ENCODE measurements around the gene GNPDA2. TPM values are rescaled to one million over a fixed set of nuclear protein-coding genes. Genes with fewer than 3 reads are reported as not detected.
A peak's percentile ranks its signal among the peaks of the same experiment; 100 is the strongest.

Gene GNPDA2
- total RNA-seq, 2 experiments from 2014 or later: 9.9 to 11.4 TPM

DNA sequence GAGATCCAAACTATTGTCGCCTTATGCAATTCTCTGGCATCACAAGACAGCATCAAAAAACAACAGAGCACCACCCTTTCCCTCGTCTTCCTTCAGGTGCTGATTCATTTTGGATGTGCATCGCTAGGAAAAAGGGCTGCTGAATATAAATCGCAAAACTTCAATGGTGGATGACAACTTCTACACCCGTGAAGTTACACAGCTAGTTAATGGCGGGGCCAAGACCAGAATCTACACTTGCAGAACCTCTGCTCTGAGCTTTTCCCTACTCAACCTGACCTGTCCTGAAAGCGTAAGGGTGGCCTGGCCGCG lies 674 bp downstream of the GNPDA2 start:
- peaks cover 3% of the 10 kb centered on the region for H3K27me3 Mint-ChIP-seq
- no peak for DNase-seq
- peak overlapping the region; percentile 92 for H3K4me3 Mint-ChIP-seq
- H3K36me3 Mint-ChIP-seq (ENCODE audit: low read depth): no peaks in the 10 kb centered on the region
- POLR2A ChIA-PET: no interaction called here
- CTCF ChIA-PET: interaction anchor here (0.9 kb wide), 1 partner anchor 8 kb away, joined by 3 read pairs; no protein-coding TSS in a partner anchor
- H3K4me1 Mint-ChIP-seq: peaks cover 20% of the 10 kb centered on the region
- peak overlapping the region; percentile 94 for H3K27ac Mint-ChIP-seq
- H3K9me3 Mint-ChIP-seq: no peaks in the 10 kb centered on the region

DNA sequence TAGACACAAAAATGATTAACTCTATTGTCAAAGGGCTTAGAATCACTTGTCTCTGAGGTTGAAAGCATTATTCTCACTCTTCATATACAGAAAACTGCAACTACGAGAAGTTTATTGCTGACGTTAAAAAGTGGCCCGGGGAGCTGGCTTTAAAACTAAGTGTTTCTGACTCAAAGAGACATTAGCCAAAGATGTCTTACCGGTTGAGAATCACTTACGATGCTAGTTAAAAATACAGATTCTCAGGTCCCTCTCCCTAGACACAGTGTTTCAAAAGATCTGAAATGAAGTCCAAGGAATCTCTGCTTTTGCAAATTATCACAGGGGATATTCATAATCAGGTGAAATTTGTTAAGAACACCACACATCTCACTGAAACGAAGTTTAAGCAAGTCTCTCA lies 1.2 kb downstream of the GNPDA2 start:
- CTCF ChIA-PET: interaction anchor here (0.9 kb wide), 1 partner anchor 8 kb away, joined by 3 read pairs; no protein-coding TSS in a partner anchor
- Mint-ChIP-seq H3K4me1 (peaks cover 20% of the 10 kb centered on the region), H3K27ac (peak overlapping the region; percentile 71)

DNA sequence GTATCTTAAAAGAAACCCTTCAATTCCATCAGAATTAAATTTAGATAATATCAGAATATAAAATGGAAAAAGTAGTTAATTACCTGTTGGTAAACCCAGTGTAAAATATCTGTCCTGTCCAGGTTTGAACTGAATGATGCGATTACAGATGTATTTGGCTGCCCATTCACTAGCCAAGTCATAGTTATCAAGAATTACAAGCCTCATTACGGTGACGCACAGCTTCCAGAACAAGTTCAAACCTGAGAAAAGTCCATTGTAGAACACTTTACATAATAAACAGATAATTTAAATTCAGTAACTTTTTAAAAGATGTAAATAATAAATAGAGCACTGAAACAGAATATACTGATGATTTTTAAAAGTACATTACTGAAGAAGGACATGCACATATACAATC lies 4.4 kb downstream of the GNPDA2 start:
- Mint-ChIP-seq H3K4me3 (no peak overlapping the region), H3K9me3 (no peaks in the 10 kb centered on the region), H3K27ac (no peak overlapping the region), H3K36me3 (ENCODE audit: low read depth) (no peaks in the 10 kb centered on the region), H3K4me1 (peaks cover 20% of the 10 kb centered on the region), H3K27me3 (no peaks in the 10 kb centered on the region)
- ChIA-PET CTCF (no interaction called here), POLR2A (no interaction called here)
- DNase-seq: no peak

More for the DNA sequence above, 1.2 kb downstream of the GNPDA2 start:
- Mint-ChIP-seq H3K36me3 (ENCODE audit: low read depth) (no peaks in the 10 kb centered on the region), H3K27me3 (no peaks in the 10 kb centered on the region), H3K4me3 (peak overlapping the region; percentile 92), H3K9me3 (no peaks in the 10 kb centered on the region)
- POLR2A ChIA-PET: no interaction called here
- DNase-seq: no peak

DNA sequence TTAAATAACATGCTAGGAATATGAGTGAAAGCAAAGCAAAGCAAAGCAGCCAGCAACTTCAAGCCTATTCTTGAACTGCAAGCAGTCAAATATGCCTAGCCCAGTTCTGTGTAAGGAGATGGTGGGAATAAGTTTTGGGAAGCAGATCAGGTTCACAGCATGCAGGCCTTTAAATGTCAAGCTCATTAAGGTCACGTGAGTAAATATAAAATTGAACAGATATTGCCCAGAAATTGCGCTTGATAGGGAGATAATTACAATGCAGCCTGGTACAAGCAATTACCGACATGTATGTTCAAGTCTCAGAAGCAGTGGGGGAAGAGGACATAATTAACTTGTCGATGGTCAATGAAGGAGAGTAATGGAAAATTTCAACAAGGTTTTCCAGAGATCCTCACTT lies 6.0 kb downstream of the GNPDA2 start:
- Mint-ChIP-seq H3K4me3 (no peak overlapping the region), H3K4me1 (peaks cover 11% of the 10 kb centered on the region), H3K27ac (no peak overlapping the region), H3K9me3 (no peaks in the 10 kb centered on the region), H3K36me3 (ENCODE audit: low read depth) (peaks cover 2% of the 10 kb centered on the region), H3K27me3 (no peaks in the 10 kb centered on the region)
- CTCF ChIA-PET: no interaction called here
- DNase-seq: no peak
- POLR2A ChIA-PET: no interaction called here

DNA sequence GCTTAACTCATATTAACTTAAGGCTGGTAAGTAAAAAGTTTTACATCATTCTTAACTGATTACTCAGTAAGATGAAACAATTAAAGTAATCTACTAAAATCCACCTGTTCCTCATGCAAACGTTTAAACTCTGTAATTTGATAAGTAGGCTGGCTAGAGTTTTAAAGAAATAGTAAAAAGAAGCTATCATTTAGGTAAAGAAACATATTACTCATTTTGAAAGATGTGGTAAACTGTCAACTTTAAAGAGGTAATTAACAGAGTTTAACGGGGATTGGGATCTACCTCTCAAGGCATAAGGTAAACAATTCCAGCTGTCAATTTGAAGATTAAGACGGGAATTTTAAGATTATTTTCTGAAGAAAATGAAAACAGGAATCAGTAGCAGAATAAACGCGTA lies 9.8 kb downstream of the GNPDA2 start:
- no peak overlapping the region for H3K27ac Mint-ChIP-seq
- H3K36me3 Mint-ChIP-seq (ENCODE audit: low read depth): peaks cover 9% of the 10 kb centered on the region
- H3K4me3 Mint-ChIP-seq: no peak overlapping the region
- no peaks in the 10 kb centered on the region for H3K9me3 Mint-ChIP-seq
- no peaks in the 10 kb centered on the region for H3K27me3 Mint-ChIP-seq
- H3K4me1 Mint-ChIP-seq: no peaks in the 10 kb centered on the region
- no peak for DNase-seq
- POLR2A ChIA-PET: no interaction called here
- CTCF ChIA-PET: interaction anchor here (1.3 kb wide), 3 partner anchors 9 to 15 kb away, joined by 3 read pairs; partner anchors contain the start of gene GNPDA2

DNA sequence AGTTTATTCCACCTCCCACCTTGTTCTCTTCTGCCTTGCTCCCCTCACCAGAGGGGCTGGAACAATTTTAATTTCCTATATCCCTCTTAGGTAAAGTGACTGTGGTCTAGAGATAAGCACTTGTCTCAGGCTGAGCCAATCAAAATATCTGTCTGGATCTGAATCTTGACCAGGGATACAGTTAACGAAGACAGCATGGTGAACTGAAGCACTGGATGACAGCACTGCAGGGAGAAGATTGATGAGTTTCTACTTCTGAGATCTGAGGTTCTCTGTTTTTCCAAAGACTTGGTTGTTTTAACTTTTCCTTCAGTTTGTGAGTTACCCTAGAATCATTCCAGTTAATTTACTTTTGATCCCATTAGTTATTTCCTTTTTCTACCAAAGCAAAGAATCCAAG lies 13.2 kb downstream of the GNPDA2 start:
- Mint-ChIP-seq H3K27ac (no peak overlapping the region), H3K4me1 (no peaks in the 10 kb centered on the region), H3K27me3 (no peaks in the 10 kb centered on the region), H3K9me3 (no peaks in the 10 kb centered on the region), H3K4me3 (no peak overlapping the region), H3K36me3 (ENCODE audit: low read depth) (peaks cover 9% of the 10 kb centered on the region)
- ChIA-PET POLR2A (no interaction called here), CTCF (no interaction called here)
- no peak for DNase-seq

DNA sequence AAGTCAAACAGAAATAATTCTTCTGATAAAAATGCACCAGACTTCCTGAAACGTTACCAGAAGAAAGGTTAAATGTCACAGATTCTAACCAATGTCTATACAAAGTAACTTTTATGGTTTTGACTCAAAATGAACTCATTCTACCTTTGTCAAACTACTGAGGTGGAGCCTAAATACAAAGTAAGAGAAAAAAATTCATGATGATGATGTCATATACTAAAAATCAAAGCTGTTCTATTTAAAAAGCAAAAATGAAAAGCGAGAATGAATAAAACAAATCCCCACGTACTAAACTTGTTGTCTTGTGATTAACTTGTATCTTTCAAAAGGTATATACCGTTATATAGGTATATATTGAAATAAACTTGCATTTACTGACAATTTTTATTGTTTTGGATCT lies 21.7 kb downstream of the GNPDA2 start:
- DNase-seq: no peak
- no peaks in the 10 kb centered on the region for H3K4me1 Mint-ChIP-seq
- H3K27ac Mint-ChIP-seq: no peak overlapping the region
- H3K9me3 Mint-ChIP-seq: no peaks in the 10 kb centered on the region
- ChIA-PET POLR2A (no interaction called here), CTCF (no interaction called here)
- H3K36me3 Mint-ChIP-seq (ENCODE audit: low read depth): peaks cover 26% of the 10 kb centered on the region
- H3K27me3 Mint-ChIP-seq: no peaks in the 10 kb centered on the region
- H3K4me3 Mint-ChIP-seq: no peak overlapping the region

DNA sequence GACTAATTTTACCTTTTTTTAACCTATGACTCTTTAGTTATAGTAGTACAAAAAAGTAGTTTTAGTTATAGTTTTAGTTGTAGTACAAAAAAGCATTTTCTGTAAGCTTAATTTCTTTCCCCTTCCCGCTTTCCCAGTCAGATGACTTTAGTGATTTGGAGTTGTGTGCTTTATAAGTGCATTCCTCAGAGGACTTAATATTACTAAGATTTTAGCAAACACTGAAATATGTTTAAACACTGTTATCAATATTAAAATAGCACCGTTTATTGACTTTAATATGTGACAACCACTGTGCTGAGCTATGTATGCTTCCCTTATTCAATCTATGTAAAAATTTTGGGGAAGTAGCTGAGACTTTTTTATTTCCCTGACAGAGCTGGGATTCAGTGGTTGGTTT lies 25.3 kb downstream of the GNPDA2 start:
- Mint-ChIP-seq H3K27me3 (no peaks in the 10 kb centered on the region), H3K4me3 (no peak overlapping the region), H3K27ac (no peak overlapping the region), H3K4me1 (peaks cover 5% of the 10 kb centered on the region), H3K36me3 (ENCODE audit: low read depth) (peaks cover 47% of the 10 kb centered on the region), H3K9me3 (no peaks in the 10 kb centered on the region)
- POLR2A ChIA-PET: no interaction called here
- CTCF ChIA-PET: interaction anchor here (0.8 kb wide), 1 partner anchor 16 kb away, joined by 3 read pairs; no protein-coding TSS in a partner anchor
- DNase-seq: no peak

DNA sequence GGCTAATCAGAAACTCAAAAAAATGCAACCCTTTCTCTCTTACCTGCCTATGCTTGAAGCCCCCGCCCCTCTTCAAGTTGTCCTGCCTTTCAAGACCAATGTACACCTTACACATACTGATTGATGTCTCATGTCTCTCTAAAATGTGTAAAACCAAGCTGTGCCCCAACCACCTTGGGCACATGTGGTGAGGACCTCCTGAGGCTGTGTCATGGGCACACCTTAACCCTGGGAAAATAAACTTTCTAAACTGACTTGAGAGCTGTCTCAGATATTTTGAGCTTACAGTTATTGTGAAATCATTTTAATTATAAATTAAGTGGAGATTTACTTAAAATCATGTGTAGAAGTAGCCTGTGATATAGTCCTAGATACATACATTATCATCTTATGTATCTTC lies 25.9 kb downstream of the GNPDA2 start:
- H3K4me3 Mint-ChIP-seq: no peak overlapping the region
- H3K27me3 Mint-ChIP-seq: no peaks in the 10 kb centered on the region
- H3K9me3 Mint-ChIP-seq: no peaks in the 10 kb centered on the region
- H3K27ac Mint-ChIP-seq: no peak overlapping the region
- H3K4me1 Mint-ChIP-seq: peaks cover 8% of the 10 kb centered on the region
- CTCF ChIA-PET: no interaction called here
- H3K36me3 Mint-ChIP-seq (ENCODE audit: low read depth): peaks cover 51% of the 10 kb centered on the region
- DNase-seq: no peak
- POLR2A ChIA-PET: no interaction called here

DNA sequence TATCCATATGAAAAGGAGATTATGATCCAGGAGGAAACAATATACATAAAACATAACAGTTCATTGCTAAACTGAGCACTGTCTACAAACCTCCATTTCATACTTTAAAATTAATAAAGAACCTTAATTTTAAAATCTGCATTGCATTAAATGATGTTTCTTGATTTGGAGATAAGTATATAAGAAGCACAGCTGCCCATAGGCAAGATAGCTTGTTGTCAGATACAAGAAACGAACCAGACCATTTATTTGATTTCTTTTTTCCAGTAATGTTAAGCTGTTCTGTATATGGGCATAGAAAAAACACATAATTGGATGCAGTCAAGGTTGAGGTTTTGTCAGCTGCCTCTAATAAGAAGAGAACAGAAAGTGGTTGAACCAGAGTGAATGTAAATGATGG lies 41.7 kb downstream of the GNPDA2 start:
- H3K9me3 Mint-ChIP-seq: no peaks in the 10 kb centered on the region
- H3K27ac Mint-ChIP-seq: peak overlapping the region; percentile 20
- H3K36me3 Mint-ChIP-seq (ENCODE audit: low read depth): peaks cover 48% of the 10 kb centered on the region
- H3K4me3 Mint-ChIP-seq: no peak overlapping the region
- no peaks in the 10 kb centered on the region for H3K27me3 Mint-ChIP-seq
- DNase-seq: no peak
- ChIA-PET POLR2A (no interaction called here), CTCF (no interaction called here)
- peaks cover 23% of the 10 kb centered on the region for H3K4me1 Mint-ChIP-seq

DNA sequence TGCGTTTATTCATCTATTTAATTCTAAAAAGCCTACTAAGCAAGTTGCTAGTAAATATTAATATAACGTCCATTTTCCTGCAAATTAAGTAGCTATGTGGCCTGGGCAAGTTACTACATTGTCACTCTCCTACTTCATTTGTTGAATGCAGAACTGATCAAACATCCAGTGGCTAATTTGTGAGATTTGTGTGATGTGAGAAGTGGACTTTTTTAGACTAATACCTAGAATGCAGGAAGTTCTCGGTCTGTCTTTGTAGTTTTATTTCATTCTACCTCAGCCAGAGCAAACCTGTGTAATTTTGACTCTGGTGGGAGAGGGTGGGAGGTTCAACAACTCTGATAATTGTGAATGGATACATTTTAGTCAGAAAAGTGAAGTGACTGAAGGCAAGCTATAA lies 47.3 kb downstream of the GNPDA2 start:
- Mint-ChIP-seq H3K9me3 (no peaks in the 10 kb centered on the region), H3K4me3 (peak overlapping the region; percentile 97), H3K27me3 (no peaks in the 10 kb centered on the region), H3K4me1 (peaks cover 37% of the 10 kb centered on the region), H3K27ac (peak overlapping the region; percentile 99), H3K36me3 (ENCODE audit: low read depth) (peaks cover 13% of the 10 kb centered on the region)
- CTCF ChIA-PET: interaction anchor here (0.6 to 1.2 kb wide), 2 partner anchors 17 to 352 kb away, joined by 3 to 4 read pairs; no protein-coding TSS in a partner anchor
- no peak for DNase-seq
- POLR2A ChIA-PET: no interaction called here

DNA sequence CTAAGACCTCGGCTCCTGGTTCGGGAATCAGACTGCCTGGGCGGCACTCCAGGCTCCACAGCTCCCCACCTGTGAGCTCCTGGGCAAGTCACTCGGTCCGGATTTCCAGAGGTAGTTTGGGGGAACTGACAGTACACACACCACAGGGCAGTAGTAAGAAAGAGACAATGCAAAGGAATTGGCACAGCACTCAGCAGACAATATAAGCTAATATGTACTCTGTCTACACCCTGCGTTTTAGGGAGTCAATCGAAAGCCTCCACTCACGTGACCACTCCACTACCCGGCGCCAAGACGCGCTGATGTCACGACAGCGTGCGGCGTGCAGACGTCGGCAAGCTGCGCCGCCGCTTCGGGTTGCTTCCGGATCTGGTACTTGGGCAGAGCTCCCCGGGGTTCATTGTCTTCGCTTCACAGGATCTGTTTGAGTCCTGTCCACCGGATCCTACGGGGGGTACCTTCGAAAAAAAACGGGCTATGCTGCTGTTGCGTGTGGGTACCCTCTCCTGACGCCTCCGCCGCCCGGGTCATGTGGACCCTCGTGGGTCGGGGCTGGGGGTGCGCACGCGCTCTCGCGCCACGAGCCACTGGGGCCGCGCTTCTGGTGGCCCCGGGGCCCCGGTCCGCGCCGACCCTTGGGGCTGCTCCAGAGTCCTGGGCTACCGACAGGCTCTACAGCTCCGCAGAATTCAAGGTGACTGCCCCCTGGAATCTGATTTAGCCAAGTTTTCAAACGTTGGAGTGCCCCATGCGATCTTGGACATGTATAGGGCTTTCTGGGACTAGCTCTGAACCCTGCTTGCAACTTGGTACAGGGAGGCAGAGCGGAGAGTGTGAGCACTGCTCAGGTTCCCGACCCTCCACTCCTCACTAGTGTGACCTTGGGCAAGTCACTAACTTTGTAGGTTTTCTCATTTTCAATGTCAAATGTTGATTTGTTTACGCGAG lies 48.0 kb downstream of the GNPDA2 start, which contains the start of gene GUF1:
Gene GUF1, plus strand, starts transcription at position 327 of the 948 bp plus-strand sequence. Its CDS starts 203 bp downstream, at position 530.
- peaks cover 36% of the 10 kb centered on the region for H3K4me1 Mint-ChIP-seq
- POLR2A ChIA-PET: interaction anchor here (0.6 kb wide), 1 partner anchor 310 kb away, joined by 4 read pairs; no protein-coding TSS in a partner anchor
- no peaks in the 10 kb centered on the region for H3K27me3 Mint-ChIP-seq

DNA sequence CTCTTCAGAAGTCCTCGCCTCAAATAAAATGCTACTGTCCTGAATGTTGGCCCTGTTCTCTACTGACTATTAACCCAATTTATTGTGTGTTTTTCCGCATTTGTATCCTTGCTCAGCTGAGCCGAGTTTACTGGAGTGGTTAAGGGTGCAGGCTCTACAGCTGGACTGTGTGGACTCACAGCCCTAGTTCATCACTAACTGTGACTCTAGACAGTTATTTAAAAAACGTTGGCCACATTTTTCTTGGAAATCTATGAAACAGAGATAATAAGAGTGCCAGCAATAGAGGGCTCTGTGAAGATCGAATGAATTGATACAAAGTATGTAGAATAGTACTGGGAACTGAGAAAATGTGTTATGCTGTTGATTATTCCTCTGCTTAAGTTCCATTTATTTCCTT lies 51.0 kb downstream of the GNPDA2 start:
- H3K4me3 Mint-ChIP-seq: no peak overlapping the region
- DNase-seq: no peak
- no peak overlapping the region for H3K27ac Mint-ChIP-seq
- POLR2A ChIA-PET: no interaction called here
- no peaks in the 10 kb centered on the region for H3K9me3 Mint-ChIP-seq
- H3K4me1 Mint-ChIP-seq: peaks cover 24% of the 10 kb centered on the region
- CTCF ChIA-PET: no interaction called here
- peaks cover 1% of the 10 kb centered on the region for H3K36me3 Mint-ChIP-seq (ENCODE audit: low read depth)
- H3K27me3 Mint-ChIP-seq: peaks cover 8% of the 10 kb centered on the region

More for the DNA sequence above, 48.0 kb downstream of the GNPDA2 start, which contains the start of gene GUF1:
- Mint-ChIP-seq H3K4me3 (peak within 1 kb of the TSS; percentile 97), H3K36me3 (ENCODE audit: low read depth) (peaks cover 11% of the 10 kb centered on the region), H3K27ac (peak within 1 kb of the TSS; percentile 99), H3K9me3 (no peaks in the 10 kb centered on the region)
- CTCF ChIA-PET: interaction anchor here (1.0 to 1.5 kb wide), 3 partner anchors 10 to 30 kb away, joined by 3 to 6 read pairs (median 3); no protein-coding TSS in a partner anchor
- DNase-seq: peak; percentile 91

Measured in activated CD4-positive, alpha-beta T cell treated with anti-CD3 and anti-CD28 coated beads, Interleukin-2, amount 10 ng/mL, durations not matched to agents 7 days and 5 days (primary cell).